Measurements from ENCODE around the gene CHN2.

The CHN2 gene

GRCh38 chr7:29332042-29332811 lies 137.7 kb downstream of the CHN2 start:
- no peak for DNase-seq (ENCODE audit: low read depth in 2 of 2)

GRCh38 chr7:29332875-29333855 lies 138.6 kb downstream of the CHN2 start:
- DNase-seq (ENCODE audit: low read depth in 2 of 2): no peak

GRCh38 chr7:29335188-29336083 lies 140.9 kb downstream of the CHN2 start:
- no peak for DNase-seq (ENCODE audit: low read depth in 2 of 2)

- DNase-seq (ENCODE audit: low read depth in 2 of 2): no peak
Observed at GRCh38 chr7:29337546-29338116, 143.1 kb downstream of the CHN2 start.

DNA sequence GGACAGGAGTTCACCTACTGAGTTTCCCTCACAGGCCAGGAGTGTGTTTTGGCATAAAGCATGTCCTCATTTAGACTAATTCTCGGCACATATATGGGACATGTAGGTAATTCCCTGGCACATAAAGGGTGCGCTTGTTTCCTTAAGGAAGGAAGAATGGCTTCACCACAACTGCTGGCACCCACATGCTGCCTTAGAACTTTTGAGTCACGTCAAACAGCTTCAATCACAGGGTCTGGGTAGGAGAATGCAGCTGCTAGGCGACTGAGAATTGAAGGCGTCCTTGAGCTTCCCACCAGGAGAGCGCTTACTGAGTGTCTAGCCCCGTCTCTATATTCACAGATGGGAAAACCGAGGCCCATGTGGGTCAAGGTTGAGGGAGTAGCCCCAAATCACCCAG lies 146.1 kb downstream of the CHN2 start:
- no peak for DNase-seq (ENCODE audit: low read depth in 2 of 2)

DNA sequence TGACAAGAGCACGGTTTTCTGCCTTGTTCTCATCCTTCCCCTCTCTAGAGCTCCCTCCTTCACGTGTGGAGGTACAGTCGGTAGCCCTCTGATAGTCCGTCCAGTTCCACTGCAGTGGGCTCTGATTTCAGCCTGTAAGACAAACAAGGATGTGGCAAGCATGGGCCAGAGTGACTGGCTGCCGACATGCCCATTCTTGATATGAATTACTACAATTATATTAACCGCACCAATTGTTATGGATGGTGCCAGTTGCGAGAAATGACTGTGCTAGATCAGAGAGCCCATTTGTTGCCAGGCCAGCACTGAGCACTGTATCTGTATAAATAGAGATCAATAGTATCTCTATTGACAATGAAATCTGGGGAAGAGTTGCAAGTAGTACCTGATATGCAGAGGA lies 146.6 kb downstream of the CHN2 start:
- no peak for DNase-seq (ENCODE audit: low read depth in 2 of 2)

GRCh38 chr7:29342761-29343160 lies 148.2 kb downstream of the CHN2 start:
- peak in 1 of 2 experiments; percentile 16 for DNase-seq (ENCODE audit: low read depth in 2 of 2)

GRCh38 chr7:29343399-29343798 lies 148.8 kb downstream of the CHN2 start:
- DNase-seq (ENCODE audit: low read depth in 2 of 2): no peak

DNA sequence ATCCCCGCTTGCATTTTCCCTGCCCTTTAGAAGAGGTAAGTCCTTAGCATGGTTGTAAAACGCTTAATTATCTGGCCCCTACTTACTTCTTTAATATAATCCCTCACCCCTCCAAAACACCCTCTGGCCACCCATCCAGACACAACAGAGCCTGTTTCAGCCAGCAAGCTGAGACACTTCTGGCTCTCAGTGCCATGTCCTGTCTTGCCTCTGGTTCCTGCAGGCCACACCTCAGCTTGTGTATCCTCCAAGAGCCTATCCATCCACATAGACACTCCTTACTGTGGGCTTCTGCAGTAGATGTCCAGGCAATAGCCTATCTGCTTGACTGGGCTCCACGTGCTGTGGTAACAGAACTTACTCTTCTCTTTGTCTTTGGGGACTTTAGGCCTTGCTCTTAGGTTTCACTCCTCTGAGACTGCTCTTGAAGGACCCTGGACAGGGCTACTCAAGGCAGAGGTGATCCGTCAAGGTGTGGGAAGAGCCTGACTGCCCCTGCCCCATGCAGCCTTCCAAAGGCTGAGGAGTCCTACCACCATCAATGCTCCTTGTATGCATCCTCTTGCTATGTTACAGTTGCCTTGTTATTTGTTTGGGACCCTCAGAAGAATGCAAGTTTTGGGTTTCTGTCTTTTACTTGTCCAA lies 149.9 kb downstream of the CHN2 start:
- DNase-seq (ENCODE audit: low read depth in 2 of 2): no peak

DNA sequence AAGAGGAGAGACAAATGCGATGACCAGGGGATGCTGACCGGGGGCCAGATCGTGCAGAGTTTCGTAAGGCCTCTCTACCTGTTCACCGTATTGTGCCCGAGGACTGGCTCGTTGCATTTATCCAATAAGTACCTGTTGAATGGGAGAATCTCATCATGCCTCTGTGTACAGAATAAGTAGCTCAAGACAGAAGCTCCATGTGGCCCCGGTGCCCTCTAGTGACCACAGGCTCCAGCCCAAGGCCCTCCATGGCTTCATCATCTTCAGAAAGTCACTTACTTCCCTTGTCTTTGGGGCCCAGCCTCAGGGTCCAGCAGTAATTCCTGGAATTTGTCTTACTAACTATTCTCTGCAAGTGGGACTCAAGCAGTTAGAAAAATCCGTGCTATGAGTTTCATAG lies 151.0 kb downstream of the CHN2 start:
- DNase-seq (ENCODE audit: low read depth in 2 of 2): no peak

DNA sequence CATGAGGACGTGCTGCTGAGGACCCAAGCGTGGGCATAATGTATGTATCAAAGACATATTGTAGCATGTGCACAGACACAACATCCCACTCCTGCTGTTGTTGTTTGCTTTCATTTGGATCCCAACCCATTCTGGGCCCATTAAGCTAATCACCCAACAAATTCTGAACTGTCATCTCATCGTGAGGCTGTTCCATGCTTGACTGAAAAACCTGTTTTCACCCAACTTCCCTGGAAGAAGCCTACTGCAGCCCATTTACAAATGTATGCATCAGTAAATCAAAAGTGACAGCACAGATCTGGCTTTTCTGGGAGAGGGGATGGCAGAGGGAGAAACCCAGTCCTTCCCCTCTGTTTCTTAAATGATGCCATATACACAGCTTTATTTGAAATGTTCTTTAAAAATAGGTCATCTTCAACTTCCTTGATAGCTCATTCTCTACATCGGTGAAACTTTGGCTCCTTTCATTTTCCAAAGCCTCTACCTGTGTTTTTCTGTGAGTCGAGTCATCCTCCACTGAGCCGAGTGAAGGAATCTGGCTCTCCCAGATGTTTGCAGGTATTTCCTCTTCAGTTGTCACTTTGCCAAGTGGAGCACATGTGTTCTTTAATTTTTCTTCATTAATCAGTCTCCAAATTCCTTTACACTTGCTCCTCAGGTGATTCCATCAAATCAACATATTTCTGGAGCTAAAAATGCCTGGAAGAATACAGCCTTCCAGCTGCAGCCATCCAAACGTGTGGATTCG lies 151.8 kb downstream of the CHN2 start:
- DNase-seq (ENCODE audit: low read depth in 2 of 2): no peak

DNA sequence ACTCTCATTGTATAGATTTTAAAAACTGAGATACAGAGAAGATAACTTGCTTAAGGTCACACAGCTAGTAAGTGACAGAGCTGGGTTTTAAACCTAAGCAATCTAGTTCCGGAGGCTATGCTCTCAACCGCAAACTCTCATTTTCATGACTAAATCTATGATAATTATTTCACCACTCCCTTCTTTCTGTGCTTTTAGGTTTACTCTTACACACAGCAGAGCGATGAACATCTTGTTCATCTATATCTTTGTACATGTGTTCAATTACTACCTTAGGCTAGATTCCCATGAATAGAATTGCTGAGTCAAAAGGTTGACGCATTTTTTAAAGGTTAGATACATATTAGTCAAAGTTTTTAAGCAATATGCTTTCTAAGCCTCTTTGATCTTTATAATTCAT lies 154.8 kb downstream of the CHN2 start:
- no peak for DNase-seq (ENCODE audit: low read depth in 2 of 2)

DNA sequence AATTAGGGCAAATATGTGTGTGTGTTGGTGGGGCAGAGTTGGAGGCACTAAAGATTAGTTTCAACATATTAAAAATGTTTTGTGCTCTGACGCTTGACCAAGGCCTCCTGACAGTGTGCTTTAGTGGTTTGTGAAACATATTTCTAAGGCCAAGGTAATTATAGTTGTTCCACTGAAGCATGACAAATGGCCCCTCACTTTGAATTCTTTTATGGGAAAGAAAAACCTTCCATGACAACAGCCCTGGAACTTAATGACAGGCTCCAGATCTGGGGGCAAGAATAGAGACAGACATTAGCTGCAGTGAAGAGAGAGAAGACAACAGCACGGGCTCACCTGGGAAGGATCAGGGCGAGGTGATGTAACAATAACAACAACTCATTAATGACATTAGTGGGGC lies 155.8 kb downstream of the CHN2 start:
- DNase-seq (ENCODE audit: low read depth in 2 of 2): no peak

DNA sequence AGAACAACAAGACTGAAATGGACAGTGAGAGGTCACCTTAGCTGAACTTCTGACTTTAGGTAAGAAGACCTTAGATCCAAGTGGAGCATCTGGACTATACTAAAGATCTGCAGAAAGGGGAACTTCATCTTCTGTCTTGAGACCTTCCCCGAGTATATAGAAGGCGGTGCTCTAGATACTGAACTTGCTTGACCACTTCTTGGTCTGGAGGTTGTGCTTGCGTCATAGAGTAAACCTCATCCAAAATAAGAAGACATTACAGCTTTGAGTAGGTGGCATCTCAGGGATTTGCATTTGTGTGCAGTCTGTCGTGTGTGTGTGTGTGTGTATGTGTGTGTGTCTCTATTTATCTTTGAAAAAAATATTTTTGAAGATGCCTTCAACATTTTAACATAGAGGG lies 157.5 kb downstream of the CHN2 start:
- no peak for DNase-seq (ENCODE audit: low read depth in 2 of 2)

DNA sequence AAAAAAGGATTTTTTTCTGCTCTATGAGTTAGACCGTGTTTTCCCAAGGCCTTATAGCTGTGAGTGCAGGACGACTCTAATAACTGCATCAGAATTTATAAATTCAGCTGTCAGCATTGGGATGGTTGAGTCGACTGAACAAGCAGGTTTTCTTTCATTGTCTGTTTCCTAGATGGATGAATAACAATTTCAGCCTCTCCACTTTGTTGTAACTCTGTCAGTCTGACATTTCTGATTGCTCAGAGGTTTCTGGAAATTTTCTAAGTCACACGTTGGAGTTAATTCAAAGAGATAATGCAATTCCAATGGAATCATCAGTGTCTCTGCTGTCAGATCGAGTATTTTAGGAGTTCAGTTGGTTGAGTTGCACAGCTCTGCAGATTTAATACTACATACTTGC lies 159.2 kb downstream of the CHN2 start:
- no peak for DNase-seq (ENCODE audit: low read depth in 2 of 2)

DNA sequence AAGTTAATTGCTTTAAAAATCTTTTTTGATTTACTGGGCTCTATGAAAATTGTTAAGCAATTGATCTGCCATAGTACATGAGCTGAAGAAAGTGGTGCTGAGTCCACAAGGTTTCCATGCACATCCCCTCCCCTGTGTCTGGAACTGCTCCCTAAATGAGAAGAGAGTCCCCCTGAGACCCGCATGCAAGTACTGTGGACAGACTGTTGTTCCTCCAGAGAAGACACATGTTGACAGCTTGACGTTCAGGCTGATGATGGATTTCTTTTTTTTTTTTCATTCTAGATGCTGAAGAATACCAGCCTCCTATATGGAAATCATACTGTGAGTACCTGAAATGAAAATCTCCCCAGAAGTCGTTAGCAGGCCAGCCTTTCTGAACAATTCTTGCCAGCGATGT lies 159.8 kb downstream of the CHN2 start:
- no peak for DNase-seq (ENCODE audit: low read depth in 2 of 2)

DNA sequence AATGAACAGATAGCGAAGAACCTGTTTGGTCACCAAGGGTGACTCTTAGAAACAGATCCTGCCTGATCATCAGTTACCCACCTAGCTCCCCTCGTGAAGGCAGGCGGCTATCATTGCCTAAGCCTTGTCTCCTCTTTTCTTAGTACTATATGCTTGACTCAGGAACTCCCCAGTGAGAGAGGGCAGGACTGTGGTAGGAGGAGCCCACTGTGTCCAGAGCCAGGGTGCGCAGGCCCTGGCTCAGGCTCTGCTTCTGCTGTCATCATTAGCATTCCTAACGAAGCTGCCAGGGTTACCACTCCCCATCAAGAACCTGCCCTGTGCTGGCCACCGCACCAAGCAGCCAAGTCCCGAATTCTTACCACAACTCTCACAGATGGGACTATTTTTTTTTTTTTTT lies 160.8 kb downstream of the CHN2 start:
- no peak for DNase-seq (ENCODE audit: low read depth in 2 of 2)

DNA sequence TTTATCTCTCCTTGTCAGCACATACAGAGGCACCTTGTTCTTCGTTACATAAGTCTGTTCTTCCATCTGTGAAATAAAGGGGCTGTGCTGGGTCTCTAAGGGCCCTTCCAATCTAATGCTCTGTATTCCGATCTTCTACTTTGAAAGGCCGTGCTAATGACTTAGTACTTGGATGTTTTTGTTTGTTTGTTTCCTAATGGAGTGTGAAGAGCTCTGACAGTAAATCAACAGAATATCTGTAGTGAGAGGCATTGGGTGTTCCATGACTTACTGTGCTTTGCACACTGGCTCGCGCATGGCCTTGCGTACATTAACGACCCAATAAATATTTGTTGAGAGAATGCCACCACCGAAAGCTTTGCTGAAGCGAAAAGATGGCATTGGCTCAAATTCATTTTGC lies 162.1 kb downstream of the CHN2 start:
- no peak for DNase-seq (ENCODE audit: low read depth in 2 of 2)

DNA sequence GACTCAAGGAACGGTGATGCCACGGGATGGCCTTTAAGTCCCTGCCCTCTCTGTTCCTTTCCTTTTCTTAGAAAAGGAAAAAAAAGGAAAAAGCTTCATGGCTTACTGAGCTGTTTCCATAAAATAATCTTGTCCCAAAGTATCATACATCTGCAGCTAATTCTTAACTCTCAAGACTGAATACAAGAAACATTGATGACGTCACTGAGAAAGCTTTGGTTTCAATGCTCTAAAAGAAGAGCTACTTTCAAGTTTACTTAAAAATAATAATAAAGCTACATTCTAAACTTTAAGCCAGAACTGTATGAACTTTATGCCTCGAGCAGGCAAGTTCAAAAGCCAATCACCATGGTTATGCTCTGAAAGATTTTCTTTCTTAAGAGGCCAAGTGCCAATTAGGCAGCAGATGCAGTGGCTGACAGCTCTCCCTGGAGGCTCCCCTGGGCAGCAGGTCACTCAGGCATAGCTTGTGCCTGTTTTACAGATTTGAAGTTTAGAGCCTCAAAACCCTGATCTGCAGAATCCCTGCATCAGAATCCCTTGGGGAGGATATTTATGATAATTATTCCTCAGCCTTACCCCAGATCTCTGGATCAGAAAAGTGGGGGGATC lies 165.0 kb downstream of the CHN2 start:
- DNase-seq (ENCODE audit: low read depth in 2 of 2): no peak

Data from fibroblast of skin of left quadriceps (primary cell).